Loucy (cell line): ENCODE data around the gene PHGDH.

ENCODE experiments used
- H2AFZ ChIP-seq: fragments of 200-600 bp; sonication (generic); 2 replicates; pipeline ENCODE4 v1.6.0; 2016; ENCODE audit warnings: antibody characterized with exemption, mild to moderate bottlenecking, low read length, moderate library complexity
- H3F3A ChIP-seq: fragments of 200-600 bp; 2 replicates; pipeline ENCODE4 v1.6.0; 2016; ENCODE audit warnings: antibody characterized with exemption, low read depth, mild to moderate bottlenecking
- H3K27me3 ChIP-seq: fragments of 200-600 bp; sonication (generic); 2 replicates; pipeline ENCODE4 v1.6.1; 2014; ENCODE audit warnings: low read length, mild to moderate bottlenecking; ENCODE audit not compliant: insufficient read depth, poor library complexity, severe bottlenecking
- H3K36me3 ChIP-seq: fragments of 200-600 bp; sonication (generic); 2 replicates; pipeline ENCODE4 v1.6.1; 2016; ENCODE audit warnings: low read length; ENCODE audit not compliant: insufficient read depth
- H3K4me1 ChIP-seq: fragments of 200-600 bp; sonication (generic); 2 replicates; pipeline ENCODE4 v1.5.1; 2014; ENCODE audit warnings: low read length, mild to moderate bottlenecking; ENCODE audit not compliant: insufficient read depth, poor library complexity, severe bottlenecking
- H3K4me2 ChIP-seq: fragments of 200-600 bp; sonication (generic); 2 replicates; pipeline ENCODE4 v1.6.0; 2014; ENCODE audit warnings: antibody characterized with exemption, low read length, low read depth, mild to moderate bottlenecking; ENCODE audit not compliant: poor library complexity, severe bottlenecking
- H3K4me3 ChIP-seq: fragments of 200-600 bp; sonication (generic); 2 replicates; pipeline ENCODE4 v1.5.1; 2014; ENCODE audit warnings: low read length, mild to moderate bottlenecking, mixed read lengths; ENCODE audit not compliant: poor library complexity, severe bottlenecking
- H3K79me2 ChIP-seq: fragments of 200-600 bp; sonication (generic); 2 replicates; pipeline ENCODE4 v1.6.1; 2014; ENCODE audit warnings: low read length; ENCODE audit not compliant: insufficient read depth
- H3K9ac ChIP-seq: fragments of 200-600 bp; sonication (generic); 2 replicates; pipeline ENCODE4 v1.6.0; 2014; ENCODE audit warnings: mild to moderate bottlenecking, low read depth, low read length, moderate library complexity; ENCODE audit not compliant: poor library complexity, severe bottlenecking
- H3K9me2 ChIP-seq: fragments of 200-600 bp; sonication (generic); replicated peaks from 2 replicates; pipeline ENCODE4 v1.6.1; 2016; ENCODE audit warnings: low read depth, low read length, mixed read lengths
- H3K9me3 ChIP-seq: fragments of 200-600 bp; sonication (generic); 2 replicates; pipeline ENCODE4 v1.6.1; 2014; ENCODE audit warnings: mild to moderate bottlenecking, antibody characterized with exemption, low read length, low read depth; ENCODE audit not compliant: insufficient read depth
- H4K20me1 ChIP-seq: fragments of 200-600 bp; sonication (generic); 2 replicates; pipeline ENCODE4 v1.6.0; 2014; ENCODE audit warnings: antibody characterized with exemption, low read length, mild to moderate bottlenecking; ENCODE audit not compliant: insufficient read depth, poor library complexity, severe bottlenecking
- EZH2phosphoT487 ChIP-seq: fragments of 200-600 bp; IDR thresholded peaks from 2 replicates; pipeline ENCODE4 v1.6.1; 2018; ENCODE audit warnings: antibody characterized with exemption, mild to moderate bottlenecking, moderate library complexity, borderline replicate concordance
- TF ChIP-seq, protein P1 (sequence below): fragments of 200-600 bp; sonication (generic); conservative IDR thresholded peaks from 2 replicates; pipeline ENCODE4 v1.5.1; 2014; ENCODE audit warnings: mild to moderate bottlenecking, antibody characterized with exemption, low read length

PHGDH gene

DNA sequence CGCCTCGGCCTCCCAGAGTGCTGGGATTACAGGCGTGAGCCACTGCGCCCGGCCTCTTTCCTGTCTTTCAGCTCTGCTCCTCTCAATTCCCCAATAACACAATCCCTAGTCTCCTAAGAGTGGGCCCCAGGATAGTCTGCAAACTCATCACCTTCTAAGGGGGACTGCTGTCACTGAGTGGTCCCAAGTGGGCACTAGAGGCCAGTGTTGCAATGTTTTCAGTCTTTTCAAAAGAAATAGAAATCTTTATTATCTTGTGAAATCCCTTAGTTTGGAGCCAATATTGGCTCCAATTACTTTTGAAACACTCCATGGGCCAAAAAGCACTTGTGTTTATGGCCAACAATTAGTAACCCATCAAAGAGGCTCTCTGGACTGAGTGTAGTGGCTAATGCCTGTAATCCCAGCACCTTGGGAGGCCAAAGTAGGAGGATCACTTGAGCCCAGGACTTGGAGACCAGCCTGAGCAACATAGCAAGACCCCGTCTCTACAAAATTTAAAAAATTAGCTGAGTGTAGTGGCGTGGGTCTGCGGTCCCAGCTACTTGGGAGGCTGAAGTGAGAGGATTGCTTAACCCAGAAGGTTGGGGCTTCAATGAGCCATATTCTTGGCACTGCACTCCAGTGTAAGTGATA, 35.0 kb upstream of the PHGDH start:
- H2AFZ ChIP-seq = no peak overlapping the region
- no peaks in the 10 kb centered on the region for H3K9me3 ChIP-seq
- TF ChIP-seq, protein P1, sequence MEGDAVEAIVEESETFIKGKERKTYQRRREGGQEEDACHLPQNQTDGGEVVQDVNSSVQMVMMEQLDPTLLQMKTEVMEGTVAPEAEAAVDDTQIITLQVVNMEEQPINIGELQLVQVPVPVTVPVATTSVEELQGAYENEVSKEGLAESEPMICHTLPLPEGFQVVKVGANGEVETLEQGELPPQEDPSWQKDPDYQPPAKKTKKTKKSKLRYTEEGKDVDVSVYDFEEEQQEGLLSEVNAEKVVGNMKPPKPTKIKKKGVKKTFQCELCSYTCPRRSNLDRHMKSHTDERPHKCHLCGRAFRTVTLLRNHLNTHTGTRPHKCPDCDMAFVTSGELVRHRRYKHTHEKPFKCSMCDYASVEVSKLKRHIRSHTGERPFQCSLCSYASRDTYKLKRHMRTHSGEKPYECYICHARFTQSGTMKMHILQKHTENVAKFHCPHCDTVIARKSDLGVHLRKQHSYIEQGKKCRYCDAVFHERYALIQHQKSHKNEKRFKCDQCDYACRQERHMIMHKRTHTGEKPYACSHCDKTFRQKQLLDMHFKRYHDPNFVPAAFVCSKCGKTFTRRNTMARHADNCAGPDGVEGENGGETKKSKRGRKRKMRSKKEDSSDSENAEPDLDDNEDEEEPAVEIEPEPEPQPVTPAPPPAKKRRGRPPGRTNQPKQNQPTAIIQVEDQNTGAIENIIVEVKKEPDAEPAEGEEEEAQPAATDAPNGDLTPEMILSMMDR = peak; percentile 56
- no peak for TF ChIP-seq EZH2phosphoT487
- H3K9me2 ChIP-seq = no peaks in the 10 kb centered on the region
- no peaks in the 10 kb centered on the region for H3K36me3 ChIP-seq
- H4K20me1 ChIP-seq = no peaks in the 10 kb centered on the region
- no peak overlapping the region for H3K4me2 ChIP-seq
- H3F3A ChIP-seq = no peaks in the 10 kb centered on the region
- no peaks in the 10 kb centered on the region for H3K79me2 ChIP-seq
- no peak overlapping the region for H3K4me3 ChIP-seq
- H3K27me3 ChIP-seq = no peaks in the 10 kb centered on the region
- peaks cover 10% of the 10 kb centered on the region for H3K4me1 ChIP-seq
- H3K9ac ChIP-seq = no peak overlapping the region

DNA sequence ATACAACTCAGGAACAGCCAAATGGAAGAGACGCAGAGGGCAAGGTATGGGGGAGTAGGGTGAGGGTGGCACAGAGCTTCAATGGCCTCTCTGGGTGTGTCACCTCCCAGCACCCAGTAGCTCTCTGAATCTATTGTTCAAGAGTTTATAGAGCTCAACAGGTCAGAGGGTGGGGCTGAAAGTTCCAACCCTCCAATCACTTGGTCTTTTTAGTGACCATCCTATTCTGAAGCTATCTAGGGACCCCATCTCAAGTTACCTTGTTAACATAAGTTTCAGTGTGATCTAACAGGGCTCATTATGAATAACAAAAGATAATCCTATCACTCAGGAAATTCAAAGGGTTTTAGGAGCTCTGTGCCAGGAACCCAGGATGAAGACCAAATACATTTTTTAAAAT, 32.5 kb upstream of the PHGDH start:
- no peak overlapping the region for H3K4me3 ChIP-seq
- no peak overlapping the region for H3K9ac ChIP-seq
- no peaks in the 10 kb centered on the region for H3K9me3 ChIP-seq
- no peaks in the 10 kb centered on the region for H4K20me1 ChIP-seq
- H3F3A ChIP-seq = no peaks in the 10 kb centered on the region
- no peak overlapping the region for H3K4me2 ChIP-seq
- H3K4me1 ChIP-seq = peaks cover 9% of the 10 kb centered on the region
- no peaks in the 10 kb centered on the region for H3K27me3 ChIP-seq
- H3K36me3 ChIP-seq = no peaks in the 10 kb centered on the region
- H2AFZ ChIP-seq = no peak overlapping the region
- TF ChIP-seq EZH2phosphoT487 = no peak
- TF ChIP-seq, protein P1 = no peak
- H3K9me2 ChIP-seq = no peaks in the 10 kb centered on the region
- H3K79me2 ChIP-seq = no peaks in the 10 kb centered on the region

DNA sequence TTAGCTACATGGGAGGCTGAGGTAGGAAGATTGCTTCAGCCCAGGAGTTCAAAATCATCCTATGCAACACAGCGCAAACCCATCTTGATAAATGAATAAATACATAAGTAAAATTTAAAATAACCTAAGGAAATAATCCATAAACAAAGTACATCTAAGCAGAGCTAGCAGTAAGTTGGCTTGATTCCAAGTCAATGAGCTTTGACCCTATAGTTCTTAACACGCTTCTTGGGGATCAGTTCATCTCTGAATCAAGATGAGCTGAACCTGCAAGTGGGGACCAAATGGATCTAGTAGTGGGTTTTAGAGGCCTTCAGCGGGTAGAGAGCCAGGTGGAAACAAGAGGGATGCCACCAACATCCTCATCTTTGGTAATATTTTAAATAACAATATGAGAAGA, 31.5 kb upstream of the PHGDH start:
- no peaks in the 10 kb centered on the region for H3K36me3 ChIP-seq
- H3K79me2 ChIP-seq = no peaks in the 10 kb centered on the region
- no peaks in the 10 kb centered on the region for H3F3A ChIP-seq
- H3K4me1 ChIP-seq = peaks cover 4% of the 10 kb centered on the region
- H3K9me2 ChIP-seq = no peaks in the 10 kb centered on the region
- H3K9me3 ChIP-seq = no peaks in the 10 kb centered on the region
- TF ChIP-seq, protein P1 = no peak
- TF ChIP-seq EZH2phosphoT487 = no peak
- no peak overlapping the region for H2AFZ ChIP-seq
- H3K27me3 ChIP-seq = no peaks in the 10 kb centered on the region
- no peak overlapping the region for H3K4me2 ChIP-seq
- no peaks in the 10 kb centered on the region for H4K20me1 ChIP-seq
- no peak overlapping the region for H3K9ac ChIP-seq
- no peak overlapping the region for H3K4me3 ChIP-seq
